ENCODE measurements around the gene USP37. TPM values are rescaled to one million over a fixed set of nuclear protein-coding genes. Genes with fewer than 3 reads are reported as not detected.

USP37 gene
- total RNA-seq, 1 experiment from 2014 or later: 16.9 TPM

DNA sequence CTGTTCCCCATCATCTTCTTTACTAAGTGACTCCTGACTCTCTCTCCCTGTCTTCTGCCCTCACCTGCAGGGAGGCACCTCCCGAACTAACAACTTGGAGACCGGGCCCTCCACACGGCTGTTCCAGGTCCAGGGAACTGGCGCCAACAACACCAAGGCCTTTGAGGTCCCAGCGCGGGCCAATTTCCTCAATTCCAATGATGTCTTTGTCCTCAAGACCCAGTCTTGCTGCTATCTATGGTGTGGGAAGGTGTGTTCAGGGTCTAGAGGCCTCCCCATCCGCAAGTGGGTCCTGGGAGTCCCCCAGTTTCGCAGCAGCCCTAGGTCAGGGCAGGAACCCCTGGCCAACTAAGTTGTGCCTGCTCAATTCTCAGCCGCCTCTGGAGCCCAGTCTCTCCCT is 133.7 kb downstream of the USP37 start:
- Histone ChIP-seq H3K9me3 (ENCODE audit: low read length) (no peaks in the 10 kb centered on the region), H3K27me3 (ENCODE audit: low read length) (no peaks in the 10 kb centered on the region), H3K4me2 (ENCODE audit: low read depth, low read length, poor library complexity, severe bottlenecking) (no peak overlapping the region), H3K9me2 (replicated peaks; ENCODE audit: insufficient read depth, low read length) (no peaks in the 10 kb centered on the region), H3K36me3 (ENCODE audit: insufficient read depth, low read length) (no peaks in the 10 kb centered on the region), H3K79me2 (ENCODE audit: low read length) (no peaks in the 10 kb centered on the region), H3K4me1 (ENCODE audit: low read length) (peaks cover 10% of the 10 kb centered on the region), H3K27ac (ENCODE audit: low read length) (no peak overlapping the region), H3K4me3 (ENCODE audit: low read length) (no peak overlapping the region), H4K20me1 (ENCODE audit: insufficient read depth, low read depth, low read length) (no peaks in the 10 kb centered on the region), H2AFZ (ENCODE audit: low read length) (no peak overlapping the region), H3K9ac (ENCODE audit: low read length) (no peak overlapping the region)
- DNase-seq: peak; percentile 31

DNA sequence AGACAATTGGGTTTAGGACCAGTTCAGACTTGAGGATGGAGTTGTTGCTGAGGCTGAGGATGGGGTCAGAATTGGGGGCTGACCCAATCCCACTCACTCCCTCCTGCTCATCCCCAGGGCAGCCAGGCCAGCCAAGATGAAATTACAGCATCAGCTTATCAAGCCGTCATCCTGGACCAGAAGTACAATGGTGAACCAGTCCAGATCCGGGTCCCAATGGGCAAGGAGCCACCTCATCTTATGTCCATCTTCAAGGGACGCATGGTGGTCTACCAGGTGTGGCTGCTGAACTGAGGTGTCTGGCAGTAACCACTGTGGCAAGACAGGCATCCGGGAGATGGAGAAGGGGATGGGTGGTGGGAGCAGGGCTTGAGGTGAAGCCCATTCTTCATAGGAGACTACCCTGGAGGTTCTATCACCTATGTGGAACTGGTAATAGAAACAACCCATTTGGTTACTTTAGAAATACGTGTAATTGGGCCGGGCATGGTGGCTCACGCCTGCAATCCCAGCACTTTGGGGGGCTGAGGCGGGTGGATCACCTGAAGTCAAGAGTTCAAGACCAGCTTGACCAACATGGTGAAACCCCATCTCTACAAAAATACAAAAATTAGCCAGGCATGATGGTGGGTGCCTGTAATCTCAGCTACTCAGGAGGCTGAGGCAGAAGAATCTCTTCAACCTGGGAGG is 135.3 kb downstream of the USP37 start:
- H3K9me3 ChIP-seq (ENCODE audit: low read length): no peaks in the 10 kb centered on the region
- no peak overlapping the region for H2AFZ ChIP-seq (ENCODE audit: low read length)
- H3K27me3 ChIP-seq (ENCODE audit: low read length): no peaks in the 10 kb centered on the region
- no peaks in the 10 kb centered on the region for H3K79me2 ChIP-seq (ENCODE audit: low read length)
- H3K9me2 ChIP-seq (replicated peaks; ENCODE audit: insufficient read depth, low read length): no peaks in the 10 kb centered on the region
- DNase-seq: peak; percentile 27
- no peak overlapping the region for H3K4me2 ChIP-seq (ENCODE audit: low read depth, low read length, poor library complexity, severe bottlenecking)
- H3K9ac ChIP-seq (ENCODE audit: low read length): no peak overlapping the region
- no peaks in the 10 kb centered on the region for H4K20me1 ChIP-seq (ENCODE audit: insufficient read depth, low read depth, low read length)
- H3K4me3 ChIP-seq (ENCODE audit: low read length): no peak overlapping the region
- H3K36me3 ChIP-seq (ENCODE audit: insufficient read depth, low read length): no peaks in the 10 kb centered on the region
- H3K27ac ChIP-seq (ENCODE audit: low read length): no peak overlapping the region
- H3K4me1 ChIP-seq (ENCODE audit: low read length): no peaks in the 10 kb centered on the region

DNA sequence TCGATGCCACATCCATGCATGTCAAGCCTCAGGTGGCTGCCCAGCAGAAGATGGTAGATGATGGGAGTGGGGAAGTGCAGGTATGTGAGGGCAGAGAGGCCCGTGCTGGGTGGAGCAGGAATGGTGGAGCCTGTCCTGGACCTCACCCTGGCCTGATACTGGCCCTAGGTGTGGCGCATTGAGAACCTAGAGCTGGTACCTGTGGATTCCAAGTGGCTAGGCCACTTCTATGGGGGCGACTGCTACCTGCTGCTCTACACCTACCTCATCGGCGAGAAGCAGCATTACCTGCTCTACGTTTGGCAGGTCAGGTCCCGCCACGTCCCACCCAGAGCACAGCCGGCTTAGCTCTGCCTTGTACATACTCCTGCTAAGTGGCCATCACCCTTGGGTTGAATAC is 136.3 kb downstream of the USP37 start:
- Histone ChIP-seq H3K9me2 (replicated peaks; ENCODE audit: insufficient read depth, low read length) (no peaks in the 10 kb centered on the region), H3K4me2 (ENCODE audit: low read depth, low read length, poor library complexity, severe bottlenecking) (no peak overlapping the region)

DNA sequence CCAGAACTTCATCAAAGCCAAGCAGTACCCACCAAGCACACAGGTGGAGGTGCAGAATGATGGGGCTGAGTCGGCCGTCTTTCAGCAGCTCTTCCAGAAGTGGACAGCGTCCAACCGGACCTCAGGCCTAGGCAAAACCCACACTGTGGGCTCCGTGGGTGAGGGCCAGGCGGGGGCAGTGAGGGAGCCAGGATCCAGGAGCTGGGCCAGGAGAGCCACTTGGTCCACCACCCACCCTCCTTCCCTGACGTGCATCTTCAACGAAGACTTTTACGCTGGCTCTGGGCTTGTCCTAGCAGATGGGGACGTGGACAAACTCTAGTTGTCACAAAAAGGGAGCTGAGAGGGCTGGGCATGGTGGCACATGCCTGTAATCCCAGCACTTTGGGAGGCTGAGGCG is 137.4 kb downstream of the USP37 start:
- DNase-seq: peak; percentile 26
- no peak overlapping the region for H3K4me3 ChIP-seq (ENCODE audit: low read length)
- H3K4me2 ChIP-seq (ENCODE audit: low read depth, low read length, poor library complexity, severe bottlenecking): no peak overlapping the region
- no peak overlapping the region for H3K9ac ChIP-seq (ENCODE audit: low read length)
- no peaks in the 10 kb centered on the region for H3K79me2 ChIP-seq (ENCODE audit: low read length)
- no peaks in the 10 kb centered on the region for H4K20me1 ChIP-seq (ENCODE audit: insufficient read depth, low read depth, low read length)
- no peaks in the 10 kb centered on the region for H3K36me3 ChIP-seq (ENCODE audit: insufficient read depth, low read length)
- H2AFZ ChIP-seq (ENCODE audit: low read length): no peak overlapping the region
- no peaks in the 10 kb centered on the region for H3K4me1 ChIP-seq (ENCODE audit: low read length)
- H3K9me2 ChIP-seq (replicated peaks; ENCODE audit: insufficient read depth, low read length): no peaks in the 10 kb centered on the region
- H3K27ac ChIP-seq (ENCODE audit: low read length): no peak overlapping the region
- no peaks in the 10 kb centered on the region for H3K27me3 ChIP-seq (ENCODE audit: low read length)
- no peaks in the 10 kb centered on the region for H3K9me3 ChIP-seq (ENCODE audit: low read length)

More for the DNA sequence above, 136.3 kb downstream of the USP37 start:
- Histone ChIP-seq H3K79me2 (ENCODE audit: low read length) (no peaks in the 10 kb centered on the region), H4K20me1 (ENCODE audit: insufficient read depth, low read depth, low read length) (no peaks in the 10 kb centered on the region), H3K4me3 (ENCODE audit: low read length) (no peak overlapping the region), H3K27me3 (ENCODE audit: low read length) (no peaks in the 10 kb centered on the region), H3K36me3 (ENCODE audit: insufficient read depth, low read length) (no peaks in the 10 kb centered on the region), H3K9me3 (ENCODE audit: low read length) (no peaks in the 10 kb centered on the region), H3K27ac (ENCODE audit: low read length) (no peak overlapping the region), H2AFZ (ENCODE audit: low read length) (no peak overlapping the region), H3K9ac (ENCODE audit: low read length) (no peak overlapping the region), H3K4me1 (ENCODE audit: low read length) (no peaks in the 10 kb centered on the region)
- DNase-seq: peak; percentile 23

DNA sequence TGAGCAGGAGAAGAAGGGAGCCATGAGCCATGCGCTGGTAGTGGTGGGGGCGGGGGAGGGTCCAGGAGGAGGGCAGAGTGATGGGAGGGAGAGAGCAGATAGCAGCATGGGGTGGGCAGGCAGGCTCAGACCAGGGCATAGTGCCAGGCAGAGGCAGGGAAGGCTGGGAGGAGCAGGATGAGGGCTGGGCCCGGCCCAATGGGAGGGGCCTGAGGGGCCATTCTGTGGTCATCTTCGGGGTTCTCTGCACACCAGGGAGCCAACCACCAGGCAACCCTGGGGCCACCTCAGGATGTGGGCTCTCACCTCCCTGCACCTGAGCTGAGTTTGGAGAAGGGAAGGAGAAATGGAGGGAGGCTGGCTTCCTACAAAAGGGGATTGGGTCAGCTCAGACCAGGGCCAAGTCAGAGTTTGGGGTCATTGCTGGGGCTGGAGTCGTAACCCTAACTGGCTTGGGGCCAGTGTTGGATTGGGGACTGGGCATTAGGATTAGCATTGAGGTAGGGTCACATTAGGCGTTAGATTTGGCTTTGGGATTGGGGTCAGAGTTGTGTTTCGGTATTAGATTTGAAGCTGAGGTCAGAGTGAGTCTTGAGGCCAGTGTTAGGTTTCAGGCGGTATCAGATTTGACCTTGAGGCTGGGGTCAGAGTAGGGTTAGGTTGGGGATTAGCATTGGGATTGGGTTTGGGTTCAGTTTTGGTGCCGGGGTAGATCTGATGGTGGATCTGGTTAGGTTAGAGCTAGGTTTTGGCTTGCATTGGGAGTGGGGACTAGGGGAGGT is 138.0 kb downstream of the USP37 start:
- Histone ChIP-seq H3K9ac (ENCODE audit: low read length) (no peak overlapping the region), H2AFZ (ENCODE audit: low read length) (no peak overlapping the region), H3K27me3 (ENCODE audit: low read length) (no peaks in the 10 kb centered on the region), H3K4me2 (ENCODE audit: low read depth, low read length, poor library complexity, severe bottlenecking) (no peak overlapping the region), H3K36me3 (ENCODE audit: insufficient read depth, low read length) (no peaks in the 10 kb centered on the region), H3K4me1 (ENCODE audit: low read length) (no peaks in the 10 kb centered on the region), H3K9me3 (ENCODE audit: low read length) (no peaks in the 10 kb centered on the region), H3K79me2 (ENCODE audit: low read length) (no peaks in the 10 kb centered on the region), H4K20me1 (ENCODE audit: insufficient read depth, low read depth, low read length) (no peaks in the 10 kb centered on the region), H3K4me3 (ENCODE audit: low read length) (no peak overlapping the region), H3K9me2 (replicated peaks; ENCODE audit: insufficient read depth, low read length) (no peaks in the 10 kb centered on the region), H3K27ac (ENCODE audit: low read length) (no peak overlapping the region)
- DNase-seq: peak; percentile 32

DNA sequence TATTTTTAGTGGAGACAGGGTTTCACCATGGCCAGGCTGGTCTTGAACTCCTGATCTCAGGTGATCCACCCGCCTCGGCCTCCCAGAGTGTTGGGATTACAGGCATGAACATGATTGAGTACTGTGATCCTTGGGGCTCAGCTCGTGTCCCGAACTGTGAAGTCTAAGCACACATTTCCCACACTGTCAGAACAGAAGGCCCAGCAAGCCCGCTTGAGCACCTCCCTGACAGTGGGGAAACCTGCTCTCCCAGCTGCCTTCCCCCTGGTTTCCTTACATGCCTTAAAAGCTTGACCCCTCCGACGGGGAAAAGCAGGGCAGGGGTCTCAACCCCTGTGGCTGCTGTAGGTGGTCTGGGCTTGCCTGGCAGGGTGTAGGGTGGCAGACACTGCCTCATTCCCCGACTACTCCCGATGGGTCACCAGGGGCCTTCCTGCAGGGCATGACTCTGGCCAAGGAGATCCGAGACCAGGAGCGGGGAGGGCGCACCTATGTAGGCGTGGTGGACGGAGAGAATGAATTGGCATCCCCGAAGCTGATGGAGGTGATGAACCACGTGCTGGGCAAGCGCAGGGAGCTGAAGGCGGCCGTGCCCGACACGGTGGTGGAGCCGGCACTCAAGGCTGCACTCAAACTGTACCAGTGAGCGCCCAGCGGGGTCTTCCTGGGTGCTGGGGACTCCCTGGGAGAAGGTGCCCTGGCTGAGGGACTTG is 139.1 kb downstream of the USP37 start:
- Histone ChIP-seq H3K36me3 (ENCODE audit: insufficient read depth, low read length) (no peaks in the 10 kb centered on the region), H3K4me1 (ENCODE audit: low read length) (no peaks in the 10 kb centered on the region), H3K9me2 (replicated peaks; ENCODE audit: insufficient read depth, low read length) (no peaks in the 10 kb centered on the region), H3K4me3 (ENCODE audit: low read length) (no peak overlapping the region), H3K27me3 (ENCODE audit: low read length) (no peaks in the 10 kb centered on the region), H3K79me2 (ENCODE audit: low read length) (no peaks in the 10 kb centered on the region), H4K20me1 (ENCODE audit: insufficient read depth, low read depth, low read length) (no peaks in the 10 kb centered on the region), H3K9me3 (ENCODE audit: low read length) (no peaks in the 10 kb centered on the region), H3K4me2 (ENCODE audit: low read depth, low read length, poor library complexity, severe bottlenecking) (no peak overlapping the region), H3K27ac (ENCODE audit: low read length) (no peak overlapping the region), H2AFZ (ENCODE audit: low read length) (no peak overlapping the region), H3K9ac (ENCODE audit: low read length) (no peak overlapping the region)
- peak; percentile 15 for DNase-seq

DNA sequence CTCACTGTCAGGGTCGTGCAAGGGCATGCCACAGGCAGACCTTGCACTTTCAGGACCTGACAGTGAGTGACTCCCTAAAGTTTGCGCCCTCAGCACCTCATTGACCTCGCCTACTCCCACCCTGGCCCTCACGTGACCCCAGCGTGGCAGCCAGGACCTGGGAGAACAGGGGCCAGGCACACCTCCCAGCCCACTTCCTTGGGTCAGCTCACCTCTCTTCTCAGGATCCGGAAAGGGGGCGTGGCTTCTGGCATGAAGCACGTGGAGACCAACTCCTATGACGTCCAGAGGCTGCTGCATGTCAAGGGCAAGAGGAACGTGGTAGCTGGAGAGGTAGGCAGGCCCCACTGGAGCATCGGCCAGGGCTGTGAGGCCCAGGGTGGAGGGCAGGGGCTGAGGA is 140.4 kb downstream of the USP37 start:
- Histone ChIP-seq H3K4me1 (ENCODE audit: low read length) (no peaks in the 10 kb centered on the region), H3K36me3 (ENCODE audit: insufficient read depth, low read length) (no peaks in the 10 kb centered on the region), H3K4me3 (ENCODE audit: low read length) (no peak overlapping the region), H3K27ac (ENCODE audit: low read length) (no peak overlapping the region), H3K79me2 (ENCODE audit: low read length) (no peaks in the 10 kb centered on the region), H3K4me2 (ENCODE audit: low read depth, low read length, poor library complexity, severe bottlenecking) (no peak overlapping the region), H4K20me1 (ENCODE audit: insufficient read depth, low read depth, low read length) (no peaks in the 10 kb centered on the region), H3K27me3 (ENCODE audit: low read length) (no peaks in the 10 kb centered on the region), H3K9me3 (ENCODE audit: low read length) (no peaks in the 10 kb centered on the region), H3K9me2 (replicated peaks; ENCODE audit: insufficient read depth, low read length) (no peaks in the 10 kb centered on the region), H2AFZ (ENCODE audit: low read length) (no peak overlapping the region), H3K9ac (ENCODE audit: low read length) (no peak overlapping the region)
- peak; percentile 42 for DNase-seq

DNA sequence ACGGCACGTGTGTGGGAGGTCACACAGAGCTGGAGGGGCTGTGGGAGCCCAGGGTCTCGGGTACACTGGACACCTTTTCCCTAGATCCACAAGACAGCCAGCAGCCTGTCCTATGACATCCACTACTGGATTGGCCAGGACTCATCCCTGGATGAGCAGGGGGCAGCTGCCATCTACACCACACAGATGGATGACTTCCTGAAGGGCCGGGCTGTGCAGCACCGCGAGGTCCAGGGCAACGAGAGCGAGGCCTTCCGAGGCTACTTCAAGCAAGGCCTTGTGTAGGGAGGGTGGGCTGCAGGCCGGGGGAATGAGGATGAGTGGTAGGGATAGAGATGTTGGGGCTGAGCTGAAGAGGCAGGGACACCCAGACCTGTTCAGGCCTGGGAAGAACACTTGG is 142.6 kb downstream of the USP37 start:
- no peak for DNase-seq
- H3K27me3 ChIP-seq (ENCODE audit: low read length): no peaks in the 10 kb centered on the region
- H3K4me2 ChIP-seq (ENCODE audit: low read depth, low read length, poor library complexity, severe bottlenecking): no peak overlapping the region
- no peak overlapping the region for H3K4me3 ChIP-seq (ENCODE audit: low read length)
- no peaks in the 10 kb centered on the region for H3K9me2 ChIP-seq (replicated peaks; ENCODE audit: insufficient read depth, low read length)
- H3K27ac ChIP-seq (ENCODE audit: low read length): no peak overlapping the region
- no peak overlapping the region for H2AFZ ChIP-seq (ENCODE audit: low read length)
- H3K79me2 ChIP-seq (ENCODE audit: low read length): no peaks in the 10 kb centered on the region
- no peaks in the 10 kb centered on the region for H3K4me1 ChIP-seq (ENCODE audit: low read length)
- H3K9me3 ChIP-seq (ENCODE audit: low read length): no peaks in the 10 kb centered on the region
- no peaks in the 10 kb centered on the region for H4K20me1 ChIP-seq (ENCODE audit: insufficient read depth, low read depth, low read length)
- H3K9ac ChIP-seq (ENCODE audit: low read length): no peak overlapping the region
- H3K36me3 ChIP-seq (ENCODE audit: insufficient read depth, low read length): no peaks in the 10 kb centered on the region
